GM21423 (cell line): ENCODE measurements around the gene NCF4.

Source experiments
- ATAC-seq: cut with Tn5 transposase; IDR thresholded peaks from one replicate; pipeline ENCODE4 v1.9.1; 2021; ENCODE audit warnings: mild to moderate bottlenecking, moderate library complexity; ENCODE audit not compliant: unreplicated experiment

The NCF4 gene

GRCh38 chr22:36918586-36919284 lies 57.9 kb downstream of the NCF4 start:
- ATAC-seq = no peak

DNA sequence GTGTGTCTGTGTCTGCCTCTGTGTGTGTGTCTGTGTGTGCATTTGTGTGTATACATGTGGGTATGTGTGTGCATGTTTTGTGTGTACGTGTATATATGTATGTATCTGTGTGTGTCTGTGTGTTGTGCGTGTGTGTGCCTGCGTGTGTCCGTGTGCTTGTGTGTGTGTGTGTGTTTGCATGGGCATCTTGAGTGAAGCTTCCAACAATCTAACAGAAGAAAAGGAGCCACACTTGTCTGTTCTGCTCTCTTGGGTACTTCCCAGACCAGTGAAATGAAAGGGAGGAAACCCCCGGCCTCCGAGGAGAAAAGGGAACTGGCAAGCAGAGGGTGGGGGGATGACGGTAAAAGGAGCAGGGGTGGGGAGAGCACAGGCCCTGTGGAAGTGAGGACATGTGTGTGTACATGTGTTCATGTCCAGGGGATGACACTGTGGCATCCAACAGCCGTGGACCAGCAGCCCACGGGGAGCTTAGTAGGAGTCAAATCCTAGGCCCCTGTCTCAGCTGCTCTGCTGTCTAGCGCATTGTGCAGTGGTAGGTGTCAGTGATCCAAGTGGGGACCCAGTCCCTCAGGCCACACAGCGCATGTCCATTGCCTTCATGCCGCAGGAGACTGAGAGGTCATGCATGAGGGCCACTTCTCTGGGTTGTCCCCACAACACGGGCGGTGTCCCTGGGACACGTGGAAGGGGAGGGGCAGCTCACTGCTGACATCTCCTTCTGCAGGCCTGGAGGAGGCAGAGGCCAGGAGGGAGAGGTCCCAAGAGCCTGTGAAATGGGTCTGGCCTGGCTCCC lies 60.7 kb downstream of the NCF4 start:
- ATAC-seq = no peak

DNA sequence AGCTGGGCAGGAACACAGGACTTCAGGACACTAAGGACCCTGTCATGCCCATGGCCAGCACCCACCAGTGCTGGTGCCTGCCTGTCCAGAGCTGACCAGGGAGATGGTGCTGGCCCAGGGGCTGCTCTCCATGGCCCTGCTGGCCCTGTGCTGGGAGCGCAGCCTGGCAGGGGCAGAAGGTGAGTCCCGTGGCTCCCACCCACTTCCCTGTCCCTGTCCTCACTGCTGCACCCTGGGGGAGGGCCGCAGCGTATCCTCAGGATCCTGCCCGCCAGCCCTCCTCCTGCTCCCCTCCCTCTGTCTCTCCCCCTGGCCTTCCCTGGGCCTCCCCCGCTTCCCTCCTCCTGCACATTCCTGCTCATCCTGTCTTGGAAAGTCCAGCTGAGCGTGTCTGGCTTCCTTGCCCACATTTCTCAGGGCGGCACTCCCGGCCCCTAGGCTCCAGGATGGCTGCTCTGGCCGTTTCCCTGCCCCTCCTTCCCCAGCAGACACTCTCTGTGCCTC lies 61.4 kb downstream of the NCF4 start:
- no peak for ATAC-seq

GRCh38 chr22:36922711-36923110 lies 61.9 kb downstream of the NCF4 start:
- ATAC-seq = no peak

DNA sequence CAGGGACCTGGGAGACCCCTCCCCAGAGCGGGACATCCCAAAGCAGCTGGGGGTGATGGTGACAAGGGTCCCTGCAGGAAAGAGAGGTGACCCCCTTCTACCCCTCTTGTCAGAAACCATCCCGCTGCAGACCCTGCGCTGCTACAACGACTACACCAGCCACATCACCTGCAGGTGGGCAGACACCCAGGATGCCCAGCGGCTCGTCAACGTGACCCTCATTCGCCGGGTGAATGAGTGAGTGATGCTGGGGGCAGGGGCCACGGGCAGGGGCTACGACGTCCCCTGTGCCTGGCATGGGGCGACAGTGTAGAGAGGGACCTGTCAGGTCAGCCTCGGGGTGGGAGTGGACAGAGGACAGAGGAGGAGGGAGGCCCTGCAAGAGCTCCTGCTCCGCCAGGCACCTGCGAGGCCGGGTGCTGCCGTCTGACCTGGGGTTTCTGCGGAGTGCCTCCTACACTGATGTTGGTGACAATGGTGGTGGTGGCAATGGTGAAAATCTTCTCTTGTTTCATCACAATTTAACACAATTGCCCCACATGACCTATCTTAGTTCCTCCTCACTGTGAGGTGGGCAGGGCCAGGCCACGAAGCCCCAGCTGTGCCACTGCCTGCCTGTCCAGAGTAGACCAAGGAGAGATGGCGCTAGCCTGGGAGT lies 62.5 kb downstream of the NCF4 start:
- no peak for ATAC-seq

- ATAC-seq = no peak
These were observed 63.4 kb downstream of the NCF4 start for GRCh38 chr22:36924151-36924698.

DNA sequence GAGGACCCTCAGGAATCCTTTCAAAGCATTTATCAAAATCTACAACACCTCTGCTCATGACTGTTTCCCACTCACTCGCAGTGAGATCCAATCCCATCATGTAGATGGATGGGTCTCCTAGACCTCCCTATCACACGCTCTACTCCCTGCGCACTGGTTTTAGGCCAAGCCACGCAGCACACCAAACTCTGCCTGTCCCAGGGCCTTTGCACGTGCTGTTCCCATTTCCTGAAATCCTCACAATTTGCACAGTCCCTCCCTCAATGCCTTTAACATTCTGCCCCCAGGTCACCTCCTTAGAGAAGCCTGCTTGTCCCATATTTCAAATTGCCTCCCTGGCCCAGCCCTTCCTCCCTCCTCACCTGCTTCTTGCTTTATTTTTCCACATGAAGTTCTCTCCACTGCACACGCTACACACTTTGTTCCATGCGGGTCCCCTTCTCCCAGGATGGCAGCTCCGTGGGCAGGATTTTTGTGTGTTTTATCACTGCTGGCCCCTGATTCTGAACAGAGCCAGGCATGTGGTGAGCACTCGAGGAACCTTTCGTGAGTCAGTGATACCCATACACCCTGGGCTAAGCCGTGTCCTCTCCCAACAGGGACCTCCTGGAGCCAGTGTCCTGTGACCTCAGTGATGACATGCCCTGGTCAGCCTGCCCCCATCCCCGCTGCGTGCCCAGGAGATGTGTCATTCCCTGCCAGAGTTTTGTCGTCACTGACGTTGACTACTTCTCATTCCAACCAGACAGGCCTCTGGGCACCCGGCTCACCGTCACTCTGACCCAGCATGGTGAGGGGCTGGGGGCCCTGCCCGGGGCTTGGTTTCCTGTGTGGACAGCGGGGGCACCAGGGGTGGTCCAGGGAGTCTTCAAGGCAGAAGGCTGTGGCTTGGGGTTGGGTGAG lies 64.8 kb downstream of the NCF4 start:
- ATAC-seq = no peak

- ATAC-seq = no peak
These were observed 65.5 kb downstream of the NCF4 start for GRCh38 chr22:36926309-36926708.

- no peak for ATAC-seq
These were observed 66.1 kb downstream of the NCF4 start for GRCh38 chr22:36926721-36927435.
